Activated CD8-positive, alpha-beta T cell treated with anti-CD3 and anti-CD28 coated beads, Interleukin-2, amount 10 ng/mL, durations not matched to agents 7 days and 5 days (primary cell): ENCODE measurements around the gene RPLP2. TPM values are rescaled to one million over a fixed set of nuclear protein-coding genes. Genes with fewer than 3 reads are reported as not detected.

Experiments
- ATAC-seq: fragments of 150-1000 bp; cut with Tn5 transposase; one replicate; pipeline ENCODE4 v1.10.0; 2021; ENCODE audit warnings: moderate library complexity
- CTCF ChIA-PET: fragments of 350-600 bp; sonication (Branson Sonifier 250); formaldehyde crosslinking; loops from one replicate; lab custom pipeline; 2021; ENCODE audit warnings: antibody characterized with exemption; lab: Charles Lee
- POLR2A ChIA-PET: fragments of 350-600 bp; sonication (Branson Sonifier 250); formaldehyde crosslinking; loops from one replicate; lab custom pipeline; 2021; ENCODE audit warnings: antibody characterized with exemption; lab: Charles Lee
- DNase-seq: peaks from one replicate; pipeline ENCODE4 v3.0.0-alpha.2; 2020
- H3K27ac Mint-ChIP-seq: one replicate; pipeline ENCODE4 v1.8.0; 2021; ENCODE audit warnings: mild to moderate bottlenecking, mixed read lengths
- H3K27me3 Mint-ChIP-seq: one replicate; pipeline ENCODE4 v1.8.0; 2021; ENCODE audit warnings: low read depth, mixed read lengths
- H3K36me3 Mint-ChIP-seq: one replicate; pipeline ENCODE4 v1.8.0; 2021; ENCODE audit warnings: low read depth, mixed read lengths
- H3K4me1 Mint-ChIP-seq: one replicate; pipeline ENCODE4 v1.8.0; 2021; ENCODE audit warnings: low read depth, mixed read lengths
- H3K4me3 Mint-ChIP-seq: one replicate; pipeline ENCODE4 v1.8.0; 2021; ENCODE audit warnings: mild to moderate bottlenecking, mixed read lengths
- H3K9me3 Mint-ChIP-seq: one replicate; pipeline ENCODE4 v1.8.0; 2022; ENCODE audit warnings: mixed read lengths; ENCODE audit not compliant: insufficient read depth
- total RNA-seq, 2 experiments: library from RNA; stranded (reverse); gene quantifications; one replicate each; pipeline ENCODE4 v1.2.3, GENCODE V29; 2021

The RPLP2 gene
- total RNA-seq, 2 experiments from 2014 or later: 2,268 to 2,338 TPM

- DNase-seq: no peak
- POLR2A ChIA-PET: interaction anchor here (0.6 to 1.1 kb wide), 2 partner anchors 8 to 28 kb away, joined by 3 read pairs; no protein-coding TSS in a partner anchor
These were observed 33.6 kb upstream of the RPLP2 start for GRCh38 chr11:776263-776560.

GRCh38 chr11:776561-777287 is 33.0 kb upstream of the RPLP2 start:
- Mint-ChIP-seq H3K4me1 (peaks cover 34% of the 10 kb centered on the region), H3K36me3 (peaks cover 13% of the 10 kb centered on the region), H3K4me3 (peak overlapping the region; percentile 81), H3K27ac (peak overlapping the region; percentile 88), H3K27me3 (no peaks in the 10 kb centered on the region), H3K9me3 (no peaks in the 10 kb centered on the region)
- CTCF ChIA-PET: interaction anchor here (0.7 kb wide), 1 partner anchor 11 kb away, joined by 3 read pairs; no protein-coding TSS in a partner anchor
- POLR2A ChIA-PET: interaction anchor here (0.6 to 1.4 kb wide), 3 partner anchors 28 to 191 kb away, joined by 3 read pairs; no protein-coding TSS in a partner anchor
- ATAC-seq (peak; percentile 49), DNase-seq (no peak)

More at GRCh38 chr11:776263-776560, 33.6 kb upstream of the RPLP2 start:
- H3K4me1 Mint-ChIP-seq: peaks cover 29% of the 10 kb centered on the region
- CTCF ChIA-PET: interaction anchor here (0.7 to 0.9 kb wide), 2 partner anchors 11 to 114 kb away, joined by 3 read pairs; no protein-coding TSS in a partner anchor
- no peaks in the 10 kb centered on the region for H3K9me3 Mint-ChIP-seq
- peaks cover 13% of the 10 kb centered on the region for H3K36me3 Mint-ChIP-seq
- H3K27me3 Mint-ChIP-seq: no peaks in the 10 kb centered on the region
- ATAC-seq: no peak
- peak overlapping the region; percentile 88 for H3K27ac Mint-ChIP-seq
- peak overlapping the region; percentile 81 for H3K4me3 Mint-ChIP-seq

GRCh38 chr11:777288-778255 is 32.2 kb upstream of the RPLP2 start, which contains the start of gene GATD1:
GATD1 (minus strand) TSS chr11:777487; CDS start chr11:777462, 25 bp downstream.
- POLR2A ChIA-PET: interaction anchor here (0.6 to 1.5 kb wide), 7 partner anchors 27 to 192 kb away, joined by 3 to 4 read pairs (median 3); partner anchors contain the start of gene TALDO1
- DNase-seq (peak; percentile 95), ATAC-seq (peak; percentile 87)
- peaks cover 13% of the 10 kb centered on the region for H3K36me3 Mint-ChIP-seq
- H3K27ac Mint-ChIP-seq: peak within 1 kb of the TSS; percentile 88
- CTCF ChIA-PET: no interaction called here
- H3K9me3 Mint-ChIP-seq: no peaks in the 10 kb centered on the region
- H3K4me3 Mint-ChIP-seq: peak within 1 kb of the TSS; percentile 83
- H3K27me3 Mint-ChIP-seq: no peaks in the 10 kb centered on the region
- H3K4me1 Mint-ChIP-seq: peaks cover 34% of the 10 kb centered on the region

GRCh38 chr11:778976-779954 is 30.5 kb upstream of the RPLP2 start:
- ChIA-PET POLR2A (interaction anchor here (1.5 kb wide), 1 partner anchor 166 kb away, joined by 4 read pairs; no protein-coding TSS in a partner anchor), CTCF (no interaction called here)
- H3K4me1 Mint-ChIP-seq: peaks cover 35% of the 10 kb centered on the region
- peak overlapping the region; percentile 24 for H3K4me3 Mint-ChIP-seq
- no peaks in the 10 kb centered on the region for H3K27me3 Mint-ChIP-seq
- DNase-seq: no peak
- H3K27ac Mint-ChIP-seq: no peak overlapping the region
- H3K9me3 Mint-ChIP-seq: no peaks in the 10 kb centered on the region
- peaks cover 18% of the 10 kb centered on the region for H3K36me3 Mint-ChIP-seq
- no peak for ATAC-seq

- Mint-ChIP-seq H3K27ac (no peak overlapping the region), H3K4me3 (no peak overlapping the region), H3K36me3 (peaks cover 18% of the 10 kb centered on the region), H3K9me3 (no peaks in the 10 kb centered on the region), H3K4me1 (peaks cover 30% of the 10 kb centered on the region), H3K27me3 (no peaks in the 10 kb centered on the region)
- ChIA-PET POLR2A (no interaction called here), CTCF (no interaction called here)
- ATAC-seq (no peak), DNase-seq (no peak)
These were observed 29.7 kb upstream of the RPLP2 start for GRCh38 chr11:779955-780532.

- peaks cover 18% of the 10 kb centered on the region for H3K36me3 Mint-ChIP-seq
- no peaks in the 10 kb centered on the region for H3K9me3 Mint-ChIP-seq
- H3K4me3 Mint-ChIP-seq: no peak overlapping the region
- ATAC-seq (no peak), DNase-seq (no peak)
- CTCF ChIA-PET: no interaction called here
- H3K4me1 Mint-ChIP-seq: peaks cover 19% of the 10 kb centered on the region
- H3K27ac Mint-ChIP-seq: no peak overlapping the region
- no peaks in the 10 kb centered on the region for H3K27me3 Mint-ChIP-seq
- POLR2A ChIA-PET: no interaction called here
These were observed 27.2 kb upstream of the RPLP2 start for GRCh38 chr11:782264-783174.

- H3K9me3 Mint-ChIP-seq: no peaks in the 10 kb centered on the region
- H3K4me1 Mint-ChIP-seq: peaks cover 23% of the 10 kb centered on the region
- ChIA-PET CTCF (interaction anchor here (1.2 kb wide), 1 partner anchor 15 kb away, joined by 4 read pairs; no protein-coding TSS in a partner anchor), POLR2A (no interaction called here)
- peaks cover 17% of the 10 kb centered on the region for H3K36me3 Mint-ChIP-seq
- no peak overlapping the region for H3K4me3 Mint-ChIP-seq
- H3K27me3 Mint-ChIP-seq: no peaks in the 10 kb centered on the region
- DNase-seq (no peak), ATAC-seq (peak; percentile 62)
- no peak overlapping the region for H3K27ac Mint-ChIP-seq
These were observed 26.2 kb upstream of the RPLP2 start for GRCh38 chr11:783581-784015.

GRCh38 chr11:786235-787083 is 23.3 kb upstream of the RPLP2 start:
- ATAC-seq (no peak), DNase-seq (no peak)
- ChIA-PET CTCF (no interaction called here), POLR2A (interaction anchor here (0.7 kb wide), 1 partner anchor 23 kb away, joined by 3 read pairs; no protein-coding TSS in a partner anchor)
- H3K27ac Mint-ChIP-seq: no peak overlapping the region
- peaks cover 11% of the 10 kb centered on the region for H3K36me3 Mint-ChIP-seq
- H3K9me3 Mint-ChIP-seq: no peaks in the 10 kb centered on the region
- H3K27me3 Mint-ChIP-seq: no peaks in the 10 kb centered on the region
- peaks cover 22% of the 10 kb centered on the region for H3K4me1 Mint-ChIP-seq
- no peak overlapping the region for H3K4me3 Mint-ChIP-seq

- H3K4me3 Mint-ChIP-seq: no peak overlapping the region
- peaks cover 18% of the 10 kb centered on the region for H3K4me1 Mint-ChIP-seq
- DNase-seq (no peak), ATAC-seq (no peak)
- H3K9me3 Mint-ChIP-seq: no peaks in the 10 kb centered on the region
- peaks cover 13% of the 10 kb centered on the region for H3K36me3 Mint-ChIP-seq
- POLR2A ChIA-PET: interaction anchor here (0.7 kb wide), 1 partner anchor 22 kb away, joined by 3 read pairs; no protein-coding TSS in a partner anchor
- no peak overlapping the region for H3K27ac Mint-ChIP-seq
- H3K27me3 Mint-ChIP-seq: no peaks in the 10 kb centered on the region
- CTCF ChIA-PET: no interaction called here
These were observed 22.6 kb upstream of the RPLP2 start for GRCh38 chr11:787084-787675.
